DOHH2 (cell line): ENCODE results near the gene GGA1.

ENCODE experiments used
- CTCF ChIP-seq: fragments of 200-600 bp; sonication (generic); IDR thresholded peaks from one replicate; pipeline ENCODE4 v1.5.1; 2014; ENCODE audit warnings: antibody characterized with exemption, mild to moderate bottlenecking, low read depth, low read length; ENCODE audit not compliant: poor library complexity, severe bottlenecking
- EZH2phosphoT487 ChIP-seq: fragments of 200-600 bp; sonication (generic); IDR thresholded peaks from 2 replicates; pipeline ENCODE4 v1.6.1; 2017; ENCODE audit warnings: borderline replicate concordance, mild to moderate bottlenecking, antibody characterized with exemption, low read length, moderate library complexity, mixed read lengths

DNA sequence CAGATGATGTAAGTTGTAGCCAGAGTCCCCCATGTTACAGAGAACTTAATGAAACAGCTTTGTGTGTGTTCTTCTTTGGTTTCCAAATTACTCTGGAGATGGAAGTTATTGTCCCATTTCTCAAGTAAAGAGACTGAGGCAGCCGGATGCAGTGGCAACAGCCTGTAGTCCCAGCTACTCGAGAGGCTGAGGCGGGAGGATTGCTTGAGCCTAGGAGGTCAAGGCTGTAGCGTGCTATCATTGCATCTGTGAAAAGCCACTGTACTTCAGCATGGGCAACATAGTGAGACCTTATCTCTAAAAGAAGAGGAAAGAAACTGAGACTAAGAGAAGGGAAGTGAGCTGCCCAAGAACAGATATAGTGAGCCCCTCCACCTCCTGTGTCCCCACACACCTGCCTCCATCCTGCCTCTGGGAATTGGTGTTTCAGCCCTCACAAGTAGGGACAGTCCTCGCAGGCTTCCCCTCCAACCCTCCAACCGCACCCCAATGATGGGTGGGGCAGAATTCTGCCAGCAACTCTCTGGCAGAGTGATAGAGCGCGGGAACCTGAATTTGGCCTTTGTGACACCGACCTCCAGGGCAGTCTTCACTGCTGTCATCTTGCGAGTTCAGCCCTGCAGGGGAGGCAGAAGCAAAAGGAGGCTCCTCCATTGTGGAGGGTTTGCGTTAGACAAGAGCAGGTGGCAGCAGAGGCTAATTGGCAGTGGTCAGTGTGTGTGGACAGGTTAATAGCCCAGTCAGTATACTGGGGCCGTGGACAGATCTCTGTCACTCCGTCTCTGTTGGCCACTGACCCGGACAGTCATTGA, 51.5 kb downstream of the GGA1 start:
- TF ChIP-seq CTCF: no peak
- TF ChIP-seq EZH2phosphoT487: no peak
